Ishikawa (cell line): ENCODE measurements around the gene ACP6.

ENCODE experiments used
- CEBPB ChIP-seq: IDR thresholded peaks from 2 replicates; pipeline ENCODE4 v1.6.1; 2012
- CREB1 ChIP-seq: IDR thresholded peaks from 2 replicates; pipeline ENCODE4 v1.6.1; 2012; ENCODE audit warnings: low read depth
- EP300 ChIP-seq: IDR thresholded peaks from 2 replicates; pipeline ENCODE4 v1.6.1; 2012; ENCODE audit warnings: borderline replicate concordance
- RAD21 ChIP-seq: IDR thresholded peaks from 2 replicates; pipeline ENCODE4 v1.6.1; 2012; ENCODE audit warnings: low read depth
- TAF1 ChIP-seq: IDR thresholded peaks from 2 replicates; pipeline ENCODE4 v1.6.1; 2012; ENCODE audit warnings: low read depth, mild to moderate bottlenecking
- YY1 ChIP-seq: IDR thresholded peaks from 2 replicates; pipeline ENCODE4 v1.6.1; 2012; ENCODE audit warnings: low read depth
- ZBTB7A ChIP-seq: IDR thresholded peaks from 2 replicates; pipeline ENCODE4 v1.6.1; 2012; ENCODE audit warnings: low read depth
- TF ChIP-seq, protein P1 (sequence below): IDR thresholded peaks from 2 replicates; pipeline ENCODE4 v1.6.1; 2012
- TF ChIP-seq, protein P2 (sequence below): IDR thresholded peaks from 2 replicates; pipeline ENCODE4 v1.6.1; 2012; ENCODE audit warnings: low read depth, mild to moderate bottlenecking

DNA sequence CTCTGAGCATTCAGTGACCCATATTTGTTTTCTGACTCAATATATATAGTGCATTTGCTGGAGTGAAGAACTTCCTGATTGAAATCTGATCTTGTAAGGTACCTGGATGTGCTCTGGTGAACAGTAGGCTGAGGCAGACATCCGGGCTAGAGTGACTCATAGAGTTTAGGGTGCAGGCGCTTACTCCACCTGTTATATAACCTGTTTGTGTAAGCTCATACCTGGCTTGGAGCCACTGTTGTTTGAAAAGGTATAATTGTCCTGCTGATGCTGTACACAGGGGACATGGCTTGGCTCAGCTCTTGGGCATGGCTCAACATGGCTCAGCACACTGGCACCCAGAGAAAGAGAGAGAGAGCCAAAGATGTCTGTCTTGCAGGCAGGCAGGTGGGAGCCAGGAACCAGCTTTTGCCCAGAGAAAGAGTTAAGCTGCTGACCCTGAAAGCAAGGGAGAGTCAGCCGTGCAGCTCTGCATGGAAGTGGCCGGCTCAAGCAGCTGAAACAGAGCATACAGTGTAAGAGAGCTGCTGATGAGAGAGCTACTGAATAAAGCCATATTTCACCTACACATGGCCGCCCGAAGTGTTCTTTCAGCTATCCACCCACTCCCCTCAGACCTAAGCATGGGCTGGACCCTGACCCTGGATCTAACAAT, 46.9 kb upstream of the ACP6 start:
- TF ChIP-seq CEBPB (peak; percentile 49; the same call in 1 of the 2 replicates), RAD21 (no peak), YY1 (0 out of 2 replicates have a peak, but pooled peaks have one; percentile 33), CREB1 (no peak), TAF1 (no peak), EP300 (peak; percentile 83), ZBTB7A (no peak)
- TF ChIP-seq, protein P1, sequence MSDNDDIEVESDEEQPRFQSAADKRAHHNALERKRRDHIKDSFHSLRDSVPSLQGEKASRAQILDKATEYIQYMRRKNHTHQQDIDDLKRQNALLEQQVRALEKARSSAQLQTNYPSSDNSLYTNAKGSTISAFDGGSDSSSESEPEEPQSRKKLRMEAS, result no peak
- TF ChIP-seq, protein P2, sequence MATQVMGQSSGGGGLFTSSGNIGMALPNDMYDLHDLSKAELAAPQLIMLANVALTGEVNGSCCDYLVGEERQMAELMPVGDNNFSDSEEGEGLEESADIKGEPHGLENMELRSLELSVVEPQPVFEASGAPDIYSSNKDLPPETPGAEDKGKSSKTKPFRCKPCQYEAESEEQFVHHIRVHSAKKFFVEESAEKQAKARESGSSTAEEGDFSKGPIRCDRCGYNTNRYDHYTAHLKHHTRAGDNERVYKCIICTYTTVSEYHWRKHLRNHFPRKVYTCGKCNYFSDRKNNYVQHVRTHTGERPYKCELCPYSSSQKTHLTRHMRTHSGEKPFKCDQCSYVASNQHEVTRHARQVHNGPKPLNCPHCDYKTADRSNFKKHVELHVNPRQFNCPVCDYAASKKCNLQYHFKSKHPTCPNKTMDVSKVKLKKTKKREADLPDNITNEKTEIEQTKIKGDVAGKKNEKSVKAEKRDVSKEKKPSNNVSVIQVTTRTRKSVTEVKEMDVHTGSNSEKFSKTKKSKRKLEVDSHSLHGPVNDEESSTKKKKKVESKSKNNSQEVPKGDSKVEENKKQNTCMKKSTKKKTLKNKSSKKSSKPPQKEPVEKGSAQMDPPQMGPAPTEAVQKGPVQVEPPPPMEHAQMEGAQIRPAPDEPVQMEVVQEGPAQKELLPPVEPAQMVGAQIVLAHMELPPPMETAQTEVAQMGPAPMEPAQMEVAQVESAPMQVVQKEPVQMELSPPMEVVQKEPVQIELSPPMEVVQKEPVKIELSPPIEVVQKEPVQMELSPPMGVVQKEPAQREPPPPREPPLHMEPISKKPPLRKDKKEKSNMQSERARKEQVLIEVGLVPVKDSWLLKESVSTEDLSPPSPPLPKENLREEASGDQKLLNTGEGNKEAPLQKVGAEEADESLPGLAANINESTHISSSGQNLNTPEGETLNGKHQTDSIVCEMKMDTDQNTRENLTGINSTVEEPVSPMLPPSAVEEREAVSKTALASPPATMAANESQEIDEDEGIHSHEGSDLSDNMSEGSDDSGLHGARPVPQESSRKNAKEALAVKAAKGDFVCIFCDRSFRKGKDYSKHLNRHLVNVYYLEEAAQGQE, result no peak
